Neural cell (in vitro differentiated cells): Measurements from ENCODE around the gene PI3.

Source experiments
- CTCF ChIP-seq: fragments of 450-650 bp; IDR thresholded peaks from 2 replicates; pipeline ENCODE4 v1.5.1; 2014; ENCODE audit warnings: antibody characterized with exemption, mild to moderate bottlenecking, moderate library complexity; ENCODE audit not compliant: poor library complexity, severe bottlenecking
- POLR2AphosphoS5 ChIP-seq: IDR thresholded peaks from 2 replicates; pipeline ENCODE4 v1.6.1; 2012
- RAD21 ChIP-seq: fragments of 450-650 bp; conservative IDR thresholded peaks from 2 replicates; pipeline ENCODE4 v1.6.1; 2014; ENCODE audit warnings: antibody characterized with exemption, mild to moderate bottlenecking, moderate library complexity

- TF ChIP-seq RAD21, result no peak
- TF ChIP-seq CTCF, result no peak
- no peak for TF ChIP-seq POLR2AphosphoS5
These were observed 8.4 kb downstream of the PI3 start for GRCh38 chr20:45183084-45183483.
